ENCODE data around the gene RSPH9.
"Not testable (repeated sequence)": the region's sequence is repeated elsewhere in the genome, so short reads cannot be mapped to it uniquely, and the experiment has no call there.

The RSPH9 gene

DNA sequence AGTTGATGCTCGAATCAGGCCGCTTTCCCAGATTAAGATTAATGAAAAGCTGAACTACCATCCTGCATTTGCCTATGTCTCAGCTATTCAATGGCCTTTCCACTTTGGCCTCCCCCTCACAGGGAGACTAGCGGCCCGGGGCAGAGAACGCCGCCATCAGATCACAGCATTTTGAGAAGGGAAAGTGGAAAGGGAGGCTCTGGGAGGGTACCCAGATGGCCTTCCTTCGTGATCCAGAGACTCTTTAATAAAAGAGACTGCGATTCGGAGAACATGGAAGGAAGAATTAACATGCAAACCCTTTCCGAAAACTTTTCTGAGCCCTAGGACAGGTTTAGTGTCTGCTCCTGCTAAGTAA lies 42.2 kb downstream of the RSPH9 start:
- no peak for DNase-seq (ENCODE audit: low read depth)

DNA sequence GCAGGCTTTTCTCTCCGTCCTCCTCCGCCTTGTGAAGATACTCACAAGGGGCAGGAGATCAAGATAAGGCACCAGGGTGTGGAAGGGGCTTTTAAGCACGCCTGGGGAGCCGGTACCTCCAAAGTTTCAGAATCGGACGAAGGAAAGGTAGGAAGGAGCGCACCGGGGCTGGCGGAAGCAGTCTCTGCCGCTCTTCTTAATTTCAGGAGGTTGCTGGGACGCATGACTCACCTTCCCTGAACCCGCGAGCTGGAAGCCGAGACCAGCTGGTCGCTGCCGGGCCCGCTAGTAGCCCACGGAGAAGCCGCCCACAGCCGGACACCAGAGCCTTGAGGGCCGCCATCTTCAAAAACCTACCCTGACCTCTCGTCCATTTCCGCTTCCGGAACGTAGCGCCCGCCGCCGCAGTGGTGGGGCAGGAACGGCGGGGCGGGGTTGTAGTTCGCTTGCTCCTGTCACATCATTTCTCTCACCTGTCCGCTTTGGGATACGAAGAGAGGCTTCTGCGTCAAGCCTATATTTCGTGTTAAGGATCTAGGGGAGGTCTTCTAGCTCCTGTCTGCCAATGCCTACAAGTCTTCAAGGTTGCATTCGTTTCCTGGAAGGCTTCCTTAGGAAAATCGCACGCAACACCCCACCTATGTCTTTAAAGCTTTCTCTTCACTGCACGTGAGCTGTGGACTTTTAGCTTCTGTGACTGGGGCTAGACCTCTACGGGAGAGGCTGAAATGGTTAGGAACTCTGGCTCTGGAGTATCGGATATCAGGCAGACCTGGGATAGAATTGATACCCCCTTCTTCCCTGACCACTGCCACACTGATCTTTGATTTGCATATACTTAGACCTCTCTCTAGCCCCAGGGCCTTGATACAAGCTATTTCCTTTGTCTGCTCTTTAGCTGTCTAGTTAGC lies 42.9 kb downstream of the RSPH9 start, which contains the start of gene MRPS18A:
MRPS18A (minus strand) TSS at position 355 of the 911 bp plus-strand sequence; CDS start at position 343, 12 bp downstream.
- DNase-seq (ENCODE audit: low read depth), result peak; percentile 50

DNA sequence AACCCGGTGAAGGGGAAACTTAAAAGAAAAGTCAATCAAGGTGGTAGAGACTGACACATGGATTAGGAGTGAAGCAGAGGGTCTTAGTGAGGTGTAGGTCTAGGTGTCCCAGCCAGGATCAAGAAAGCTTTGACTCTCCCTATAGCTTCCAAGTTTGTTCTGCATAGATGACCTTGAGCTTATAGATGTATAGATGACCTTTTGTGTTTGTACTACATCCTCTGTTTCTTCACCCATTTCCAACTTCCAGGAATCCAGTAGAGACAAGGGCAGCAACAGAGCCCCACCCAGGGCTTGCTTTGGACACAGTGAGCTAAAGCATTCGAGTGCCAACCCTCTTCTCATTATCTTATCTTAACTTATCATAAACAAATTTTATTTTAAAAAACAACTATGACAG lies 44.6 kb downstream of the RSPH9 start:
- DNase-seq (ENCODE audit: low read depth), result no peak

DNA sequence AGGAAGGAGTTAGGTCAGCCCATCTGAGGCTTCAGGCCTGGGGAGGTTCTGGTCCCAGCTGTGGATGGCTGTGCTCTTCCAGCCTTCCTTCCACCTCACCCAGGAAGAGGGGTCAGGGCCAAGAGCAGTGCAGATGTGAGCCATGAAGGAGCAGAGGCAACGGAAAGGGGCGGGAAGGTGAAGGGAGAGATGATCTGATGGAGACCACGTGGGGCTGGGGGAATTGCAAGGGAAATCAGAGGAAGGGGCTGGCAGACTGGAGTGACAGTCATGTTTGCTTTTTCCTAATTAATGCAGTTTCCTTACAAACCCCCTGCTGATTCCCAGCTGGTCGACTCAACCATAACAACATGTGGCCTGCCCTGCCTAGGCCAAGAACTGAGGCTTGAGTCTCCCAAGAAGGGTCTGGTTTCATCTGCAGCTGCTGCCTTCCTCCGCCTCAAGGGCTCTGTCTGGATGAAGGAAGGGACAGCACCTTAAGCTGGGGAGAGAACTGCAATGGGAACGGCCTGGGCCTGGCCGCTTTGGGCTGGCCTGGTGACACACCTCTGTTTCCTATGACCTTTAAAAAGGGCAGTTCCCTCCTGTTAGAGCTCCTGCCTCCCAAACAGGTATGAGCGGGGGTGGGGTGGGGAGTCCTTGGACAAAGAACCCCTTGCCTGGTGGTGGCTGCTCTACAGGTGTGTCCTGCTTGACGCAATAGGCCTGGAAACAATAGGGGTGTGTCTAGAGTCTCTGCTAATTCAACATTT lies 50.6 kb downstream of the RSPH9 start:
- DNase-seq (ENCODE audit: low read depth), result no peak

DNA sequence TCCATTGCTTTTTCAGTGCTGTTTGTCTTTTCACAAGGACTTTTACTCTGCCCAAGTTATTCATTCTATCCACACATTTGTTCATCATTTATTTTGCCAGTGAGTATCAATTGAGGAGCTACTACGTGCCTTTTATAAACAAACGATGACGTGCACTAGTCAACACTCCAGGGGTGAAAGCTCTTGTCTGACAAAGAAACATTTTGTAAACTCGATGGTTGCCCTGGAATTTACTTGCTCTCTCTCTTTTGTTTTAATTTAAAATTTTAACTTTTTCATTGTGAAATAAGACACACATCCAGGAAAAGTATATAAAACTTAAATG lies 51.1 kb downstream of the RSPH9 start:
- no peak for DNase-seq (ENCODE audit: low read depth)

DNA sequence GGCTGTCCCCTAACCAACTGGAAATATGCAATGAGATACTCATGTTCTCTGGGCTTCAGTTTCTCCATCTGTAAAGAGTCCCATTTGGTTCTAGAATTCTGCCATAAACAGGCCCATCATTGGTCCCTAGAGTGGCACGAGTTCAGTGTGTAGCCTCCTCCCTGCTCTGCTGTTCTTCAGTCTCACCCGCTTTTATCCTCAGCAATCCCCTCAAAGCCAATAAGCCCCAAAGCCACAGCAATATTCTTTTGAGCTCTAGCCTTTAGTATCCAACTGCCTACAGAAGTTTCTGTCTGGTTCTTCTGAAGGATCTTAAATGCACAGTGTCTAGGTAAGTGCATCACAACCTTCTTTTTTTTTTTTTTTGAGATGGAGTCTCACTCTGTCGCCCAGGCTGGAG lies 52.6 kb downstream of the RSPH9 start:
- no peak for DNase-seq (ENCODE audit: low read depth)

DNA sequence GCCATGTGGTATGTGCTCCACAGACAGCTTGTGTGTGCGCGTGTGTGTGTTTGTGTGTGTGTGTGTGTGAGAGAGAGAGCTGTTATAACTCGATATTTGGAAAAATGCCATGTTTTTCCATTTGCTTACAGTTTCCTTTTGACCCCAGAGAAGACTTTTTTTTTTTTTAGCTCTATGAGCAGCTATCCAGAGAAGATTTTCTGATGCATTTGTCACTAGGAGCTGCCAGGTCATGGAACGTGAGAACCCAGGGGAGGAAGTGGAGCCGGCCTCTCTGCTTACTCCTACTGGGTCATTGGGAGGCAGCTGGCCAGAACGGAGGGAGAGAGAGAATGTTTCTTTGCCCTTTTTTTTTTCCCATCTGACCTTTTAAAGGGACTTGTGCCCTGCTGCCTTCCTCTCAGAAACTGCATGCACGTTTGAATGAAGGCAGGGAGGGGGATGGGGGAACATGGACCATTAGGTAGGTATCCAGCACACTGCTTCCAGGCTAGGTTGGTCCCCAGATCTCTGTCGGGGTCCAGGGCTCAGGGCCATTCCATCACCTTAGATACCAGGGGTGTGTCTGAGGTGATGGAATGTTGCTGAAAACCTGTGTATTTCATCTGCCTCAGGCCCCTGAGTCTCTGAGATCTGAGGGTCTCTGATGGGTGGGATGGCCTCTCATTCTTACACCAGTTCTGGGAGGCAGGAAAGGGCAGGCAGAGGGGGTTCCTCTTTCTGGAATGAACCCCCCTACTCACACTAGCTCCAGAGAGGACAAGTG lies 53.9 kb downstream of the RSPH9 start:
- DNase-seq (ENCODE audit: low read depth), result no peak

DNA sequence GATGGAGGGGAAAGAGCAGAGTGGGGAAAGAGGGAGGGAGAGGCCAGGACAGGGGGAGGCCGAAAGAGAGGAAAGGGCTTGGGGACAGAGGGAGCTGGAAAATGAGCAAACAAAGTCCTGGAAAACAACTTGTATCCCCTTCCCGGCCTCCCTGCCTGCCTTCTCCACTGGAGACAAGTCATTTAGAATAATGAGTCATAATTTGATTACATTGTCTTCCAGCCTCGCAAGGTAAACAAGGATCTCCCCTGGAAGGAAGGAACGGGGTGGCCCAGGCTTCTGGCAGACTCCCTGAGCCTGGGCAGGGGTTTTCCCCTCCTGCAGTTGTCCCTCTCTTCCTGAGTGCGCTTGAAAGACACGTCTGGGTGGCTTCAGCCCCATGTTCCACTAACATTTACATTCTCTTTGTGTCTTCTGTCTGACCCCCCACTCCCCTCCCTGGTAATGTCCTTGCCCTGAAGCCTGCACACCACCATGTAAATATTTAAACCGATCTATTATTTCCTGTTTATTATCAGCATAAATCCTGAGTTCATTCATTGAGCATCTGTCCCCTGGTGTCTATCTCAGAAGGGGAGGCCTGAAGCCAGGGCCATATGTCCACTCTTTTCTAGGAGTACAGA lies 54.8 kb downstream of the RSPH9 start:
- no peak for DNase-seq (ENCODE audit: low read depth)

DNA sequence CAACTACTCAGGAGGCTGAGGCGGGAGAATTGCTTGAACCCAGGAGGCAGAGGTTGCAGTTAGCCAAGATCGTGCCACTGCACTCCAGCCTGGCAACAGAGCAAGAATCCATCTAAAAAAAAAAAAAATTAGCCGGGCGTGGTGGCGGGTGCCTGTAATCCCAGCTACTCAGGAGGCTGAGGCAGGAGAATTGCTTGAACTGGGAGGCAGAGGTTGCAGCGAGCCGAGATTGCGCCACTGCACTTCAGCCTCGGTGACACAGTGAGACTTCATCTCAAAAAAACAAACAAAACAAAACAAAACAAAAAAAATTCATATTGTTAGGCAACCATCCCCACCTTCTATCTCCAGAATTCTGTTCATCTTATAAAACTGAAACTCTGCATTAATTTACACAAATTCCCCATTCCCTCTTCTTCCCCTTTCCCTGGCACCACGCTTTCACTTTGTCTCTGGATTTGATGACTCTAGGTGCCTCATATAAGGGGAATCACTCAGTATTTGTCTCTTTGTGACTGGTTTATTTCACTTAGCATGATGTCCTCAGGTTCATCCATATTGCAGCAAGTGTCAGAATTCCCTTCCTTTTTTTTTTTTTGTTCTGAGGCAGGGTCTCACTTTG lies 56.2 kb downstream of the RSPH9 start:
- DNase-seq (ENCODE audit: low read depth), result not testable (repeated sequence)

DNA sequence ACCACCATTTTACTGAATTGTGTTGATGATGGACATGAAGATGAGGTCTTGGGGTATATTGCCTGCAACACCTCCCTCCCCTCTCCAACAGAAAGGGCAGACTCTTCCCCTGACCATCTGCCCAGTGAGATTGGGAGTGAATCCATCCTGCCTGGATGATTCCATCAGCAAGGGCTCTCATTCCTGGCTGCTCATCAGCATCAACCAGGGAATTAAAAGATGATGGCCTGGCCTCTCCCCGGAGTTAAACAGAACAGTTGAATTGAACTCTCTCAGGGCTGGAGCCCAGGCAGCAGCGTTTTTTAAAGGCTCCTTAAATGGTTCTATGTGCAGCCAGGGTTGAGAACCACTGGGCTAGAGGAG lies 57.3 kb downstream of the RSPH9 start:
- no peak for DNase-seq (ENCODE audit: low read depth)

DNA sequence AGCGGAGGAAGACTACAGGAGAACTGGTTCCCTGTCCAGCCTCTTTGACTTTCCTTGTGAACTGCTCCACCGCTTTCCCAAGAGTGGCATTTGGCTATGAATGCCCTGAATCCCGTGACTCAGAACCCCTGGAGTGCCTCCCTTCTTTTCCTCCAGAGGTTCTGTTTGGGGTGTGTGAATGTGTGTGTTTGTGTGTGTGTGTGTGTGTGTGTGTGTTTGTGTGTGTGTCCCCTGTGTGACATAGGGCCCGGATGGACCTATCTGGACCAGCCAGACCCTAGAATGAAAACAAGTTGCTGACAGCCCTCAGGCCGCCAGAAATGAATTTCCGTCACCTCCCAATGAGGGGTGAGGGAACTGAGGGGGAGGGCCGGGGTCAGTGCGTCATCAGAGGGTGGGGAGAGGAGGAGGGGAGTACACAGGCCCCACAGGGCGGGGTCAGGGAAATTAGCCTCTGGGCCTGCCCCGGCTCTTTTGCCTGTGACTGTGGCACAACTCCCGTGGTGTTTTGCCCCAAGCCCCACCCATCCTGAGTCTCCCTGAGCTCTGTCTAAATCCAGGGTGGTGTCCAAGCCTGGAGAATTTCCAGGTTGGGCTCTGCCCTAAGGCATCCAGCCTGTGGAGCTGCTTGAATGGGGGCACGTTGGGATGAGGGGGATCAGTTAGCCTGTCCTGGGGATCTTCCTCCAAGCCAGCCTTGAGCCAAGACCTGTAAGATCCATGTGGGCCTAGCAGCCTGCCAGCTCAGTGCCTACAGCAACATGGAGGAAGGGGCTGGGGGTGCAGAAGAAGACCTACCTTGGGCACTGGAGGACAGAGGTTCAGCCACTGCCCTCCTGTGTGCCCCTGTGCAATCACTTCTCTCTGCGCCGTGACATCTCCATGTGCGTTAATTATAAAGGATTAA lies 58.0 kb downstream of the RSPH9 start:
- no peak for DNase-seq (ENCODE audit: low read depth)

DNA sequence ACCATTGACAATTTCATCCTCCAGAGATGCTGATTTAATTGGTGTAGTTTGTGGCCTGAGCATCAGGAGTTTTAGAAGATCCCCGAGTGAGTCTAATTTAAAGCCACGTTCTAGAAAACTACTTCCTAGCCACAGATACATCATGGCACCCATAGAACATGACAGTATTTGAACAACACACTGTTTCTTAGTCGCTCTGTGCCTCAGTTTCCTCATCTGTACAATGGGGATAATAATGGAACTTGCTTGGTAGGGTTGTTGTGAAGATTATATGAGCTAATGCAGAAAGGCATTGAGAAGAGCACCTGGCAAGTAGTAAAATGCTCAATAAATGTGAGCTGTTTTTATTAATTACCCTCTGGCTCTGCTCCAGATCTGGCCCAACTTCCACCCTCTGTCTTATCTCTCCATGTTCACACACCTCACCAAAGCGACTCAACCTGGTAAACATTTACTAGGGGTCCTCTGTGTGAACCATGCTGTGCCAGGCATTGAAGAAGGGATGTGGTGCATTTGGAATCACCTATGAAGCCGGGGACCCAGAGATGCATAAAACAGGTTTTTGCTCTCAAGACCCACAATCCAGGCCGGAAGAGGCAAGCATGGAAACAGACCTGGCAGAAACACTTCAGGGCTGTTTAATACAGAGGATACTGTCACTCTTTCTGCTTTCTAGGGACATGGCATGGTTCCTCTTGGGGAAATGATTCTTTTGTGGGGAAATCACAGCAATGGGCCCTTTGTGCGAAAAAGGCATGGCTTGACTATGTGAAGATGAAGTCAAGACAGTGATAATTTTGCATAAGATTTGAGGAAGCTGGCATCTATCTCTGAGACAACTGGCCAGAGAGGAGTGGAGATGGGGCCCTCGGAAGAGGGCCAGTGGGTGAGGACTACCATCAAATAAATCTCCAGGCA lies 58.9 kb downstream of the RSPH9 start:
- no peak for DNase-seq (ENCODE audit: low read depth)

DNA sequence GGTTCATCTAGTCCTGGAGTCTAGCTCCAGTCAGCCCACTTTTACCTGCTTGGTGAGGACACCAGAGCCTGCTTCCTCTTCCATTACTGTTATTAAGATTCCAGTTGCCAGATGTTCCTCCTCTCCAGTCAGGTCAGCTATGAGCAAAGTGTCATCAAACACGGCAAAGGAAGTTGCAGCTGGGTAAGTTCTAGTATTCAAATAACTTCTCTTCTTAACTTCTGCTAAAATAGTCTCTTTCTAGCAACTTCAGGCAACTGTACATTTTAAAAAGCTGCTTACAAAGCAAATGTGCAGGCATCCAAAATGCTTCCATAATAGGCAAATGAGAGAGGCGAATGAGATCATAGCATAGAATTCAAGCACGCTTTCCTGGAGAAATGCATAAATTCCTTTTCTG lies 61.2 kb downstream of the RSPH9 start:
- DNase-seq (ENCODE audit: low read depth), result no peak

DNA sequence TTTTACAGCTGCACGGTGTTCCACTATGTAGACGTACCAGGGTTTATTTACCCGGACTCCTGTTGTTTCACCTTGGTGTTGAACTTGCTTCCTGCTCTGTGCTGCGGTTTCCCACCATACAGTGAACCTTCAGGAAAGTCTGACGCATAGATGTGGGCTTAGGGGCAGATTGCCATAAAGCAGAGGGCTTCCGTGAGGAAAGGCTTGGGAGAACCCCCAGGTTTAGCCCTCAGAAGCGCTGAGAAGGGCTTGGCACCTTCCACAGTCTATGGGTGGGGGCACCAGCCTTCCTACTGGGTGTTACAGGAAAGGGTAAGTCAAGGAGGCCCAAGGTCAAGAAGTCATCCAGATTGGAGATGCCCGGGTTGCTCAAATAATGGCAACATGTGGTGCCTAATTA lies 62.0 kb downstream of the RSPH9 start:
- no peak for DNase-seq (ENCODE audit: low read depth)

DNA sequence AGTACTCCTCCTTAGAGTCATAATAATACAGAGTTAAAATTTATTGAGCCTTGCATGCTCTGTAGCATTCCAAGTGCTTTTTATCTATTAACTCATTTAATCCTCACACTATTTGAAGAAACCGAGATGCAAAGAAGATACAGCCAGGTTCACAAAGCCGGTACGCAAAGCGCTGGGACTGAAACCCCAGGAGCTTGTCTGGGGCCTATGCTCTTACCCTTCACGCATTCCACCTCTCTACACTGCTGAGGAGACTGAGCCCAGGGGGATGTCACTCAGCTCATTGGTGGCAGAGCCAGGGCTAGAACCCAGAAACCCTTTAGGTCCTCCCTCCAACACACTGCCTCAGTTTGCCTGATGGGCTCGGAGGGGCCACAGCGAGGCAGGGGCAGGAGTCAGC lies 62.4 kb downstream of the RSPH9 start:
- DNase-seq (ENCODE audit: low read depth), result no peak

DNA sequence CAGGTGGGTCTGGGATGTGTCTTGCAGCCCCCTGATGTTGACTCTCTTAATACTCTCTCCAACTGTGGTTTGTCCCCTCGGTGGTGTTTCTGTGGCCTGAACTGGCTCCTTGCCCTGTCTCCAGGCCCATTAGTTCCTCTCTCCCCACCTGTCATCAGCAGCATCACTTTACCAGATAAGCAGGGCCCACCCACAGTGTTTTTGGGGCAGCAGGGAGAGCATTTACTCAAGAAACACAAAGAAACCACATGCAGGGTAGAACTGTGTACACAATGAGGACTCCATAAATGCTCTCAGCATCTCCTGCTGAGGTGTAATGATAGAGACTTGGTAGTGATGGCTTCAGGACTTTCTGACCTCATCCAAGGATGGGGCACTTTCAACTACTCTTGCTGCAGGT lies 62.9 kb downstream of the RSPH9 start:
- no peak for DNase-seq (ENCODE audit: low read depth)

DNA sequence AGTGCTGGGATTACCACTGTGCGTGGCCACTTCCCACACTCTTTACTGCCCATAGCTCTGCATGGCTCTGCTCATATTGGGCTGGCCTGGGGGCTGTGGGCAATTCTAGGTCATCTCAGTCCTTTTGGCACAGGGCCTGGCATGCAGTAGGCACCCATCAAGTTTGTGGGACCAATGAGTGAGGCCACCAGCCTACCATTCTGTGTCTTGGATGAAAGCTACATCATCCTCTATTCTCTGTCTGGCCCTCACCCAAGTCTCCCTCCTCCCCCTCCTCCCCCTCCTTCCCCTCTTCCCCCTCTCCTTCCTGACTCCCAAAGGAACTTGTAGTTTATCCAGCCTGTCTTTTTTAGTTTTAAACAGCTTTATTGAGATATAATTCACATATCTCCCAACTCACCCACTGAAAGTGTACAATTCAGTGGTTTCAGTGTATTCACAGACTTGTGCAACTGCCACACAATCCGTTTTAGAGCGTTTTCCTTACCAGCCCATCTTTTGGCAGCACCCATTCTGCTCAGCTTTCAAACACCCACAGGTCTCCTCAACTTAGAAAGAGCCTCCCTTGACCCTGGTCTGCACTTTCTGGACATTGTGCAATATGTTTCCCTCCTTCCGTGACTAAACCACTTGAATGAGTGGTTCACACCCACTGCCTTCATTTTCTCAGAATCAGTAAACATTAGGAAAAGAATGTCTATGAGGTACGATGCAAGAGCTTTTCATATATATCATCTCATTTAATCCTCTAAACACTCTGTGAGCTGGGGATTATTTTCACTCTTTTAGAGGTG lies 64.2 kb downstream of the RSPH9 start:
- no peak for DNase-seq (ENCODE audit: low read depth)

DNA sequence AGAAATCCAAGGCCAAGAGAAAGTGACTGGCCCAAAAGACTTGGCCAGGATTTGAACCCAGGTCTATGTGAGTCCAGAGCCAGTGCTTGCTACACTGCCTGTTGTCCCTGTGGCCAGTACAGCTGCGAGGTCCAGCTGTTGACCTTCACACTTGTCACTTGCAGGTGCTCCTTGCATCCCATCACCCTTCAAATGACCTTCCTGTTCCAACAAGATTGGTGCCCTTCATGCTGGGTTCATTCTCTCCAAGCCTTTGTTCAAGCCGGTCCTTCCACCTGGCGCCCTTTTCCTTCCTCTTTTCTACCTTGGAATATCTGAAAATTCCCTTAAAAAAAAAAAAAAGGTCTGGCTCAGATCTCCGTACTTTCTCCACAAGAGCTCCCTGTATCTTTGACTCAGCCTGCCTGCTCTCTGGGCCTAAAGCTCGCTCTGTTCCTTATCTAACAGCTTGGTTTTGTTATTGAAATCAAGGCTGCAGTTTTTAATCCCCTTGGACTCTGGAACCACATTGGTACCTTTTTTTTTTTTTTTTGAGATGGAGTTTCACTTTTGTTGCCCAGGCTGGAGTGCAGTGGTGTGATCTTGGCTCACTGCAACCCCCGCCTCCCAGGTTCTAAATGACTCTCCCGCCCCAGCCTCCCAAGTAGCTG lies 64.9 kb downstream of the RSPH9 start:
- no peak for DNase-seq (ENCODE audit: low read depth)
